ENCODE data around the gene GPBAR1.

Gene GPBAR1

GRCh38 chr2:218285604-218286003 is 24.8 kb downstream of the GPBAR1 start:
- DNase-seq (ENCODE audit: low read depth), result no peak

- DNase-seq (ENCODE audit: low read depth), result peak; percentile 95
Measured at GRCh38 chr2:218286570-218287459, 26.0 kb downstream of the GPBAR1 start.

GRCh38 chr2:218289639-218290315 is 29.0 kb downstream of the GPBAR1 start:
- DNase-seq (ENCODE audit: low read depth), result no peak

- DNase-seq (ENCODE audit: low read depth), result no peak
Measured at GRCh38 chr2:218290316-218291261, 29.8 kb downstream of the GPBAR1 start.

GRCh38 chr2:218291318-218292047 is 30.7 kb downstream of the GPBAR1 start:
- DNase-seq (ENCODE audit: low read depth), result no peak

- DNase-seq (ENCODE audit: low read depth), result no peak
Measured at GRCh38 chr2:218292048-218293014, 31.5 kb downstream of the GPBAR1 start, which contains the start of gene TMBIM1. TSS of gene TMBIM1 (minus strand) at chr2:218292503. CDS start at chr2:218282141, 10,362 bp downstream.

GRCh38 chr2:218293715-218294429 is 33.1 kb downstream of the GPBAR1 start:
- no peak for DNase-seq (ENCODE audit: low read depth)

GRCh38 chr2:218294430-218295022 is 33.7 kb downstream of the GPBAR1 start:
- no peak for DNase-seq (ENCODE audit: low read depth)

- DNase-seq (ENCODE audit: low read depth), result no peak
Measured at GRCh38 chr2:218295029-218295428, 34.2 kb downstream of the GPBAR1 start.

GRCh38 chr2:218296200-218296599 is 35.4 kb downstream of the GPBAR1 start:
- DNase-seq (ENCODE audit: low read depth), result no peak

GRCh38 chr2:218296847-218297246 is 36.0 kb downstream of the GPBAR1 start:
- no peak for DNase-seq (ENCODE audit: low read depth)

GRCh38 chr2:218298314-218298875 is 37.6 kb downstream of the GPBAR1 start:
- DNase-seq (ENCODE audit: low read depth), result no peak

GRCh38 chr2:218300141-218300540 is 39.3 kb downstream of the GPBAR1 start:
- no peak for DNase-seq (ENCODE audit: low read depth)

GRCh38 chr2:218301176-218301819 is 40.5 kb downstream of the GPBAR1 start:
- DNase-seq (ENCODE audit: low read depth), result peak; percentile 58

GRCh38 chr2:218305383-218305782 is 44.6 kb downstream of the GPBAR1 start:
- no peak for DNase-seq (ENCODE audit: low read depth)

GRCh38 chr2:218306184-218306920 is 45.5 kb downstream of the GPBAR1 start:
- DNase-seq (ENCODE audit: low read depth), result no peak

- no peak for DNase-seq (ENCODE audit: low read depth)
Measured at GRCh38 chr2:218307415-218308090, 46.7 kb downstream of the GPBAR1 start.

Measured in HS-5 (cell line).